Upper lobe of right lung (tissue), 1 donor: ENCODE results near the gene TSTD2. TPM values are rescaled to one million over a fixed set of nuclear protein-coding genes. Genes with fewer than 3 reads are reported as not detected.
A peak's percentile ranks its signal among the peaks of the same experiment; 100 is the strongest.

Experiments
- ATAC-seq: fragments of 200-7000 bp; cut with Tn5 transposase; one replicate; pipeline ENCODE4 v1.9.1; 2020; ENCODE audit warnings: mild to moderate bottlenecking, moderate library complexity
- DNase-seq: peaks from one replicate; pipeline ENCODE4 v3.0.0-alpha.2; 2020
- H3K27ac ChIP-seq: fragments of 200-600 bp; one replicate; pipeline ENCODE4 v1.8.0; 2022
- H3K27me3 ChIP-seq: fragments of 200-600 bp; one replicate; pipeline ENCODE4 v1.8.0; 2022; ENCODE audit warnings: mild to moderate bottlenecking
- H3K36me3 ChIP-seq: fragments of 200-600 bp; one replicate; pipeline ENCODE4 v1.8.0; 2022
- H3K4me1 ChIP-seq: fragments of 200-600 bp; one replicate; pipeline ENCODE4 v1.8.0; 2022
- H3K4me3 ChIP-seq: fragments of 200-600 bp; one replicate; pipeline ENCODE4 v1.8.0; 2022; ENCODE audit warnings: mild to moderate bottlenecking
- H3K9me3 ChIP-seq: fragments of 200-600 bp; one replicate; pipeline ENCODE4 v1.8.0; 2022
- CTCF ChIP-seq: fragments of 200-600 bp; IDR thresholded peaks from one replicate; pipeline ENCODE4 v1.8.0; 2022; ENCODE audit warnings: antibody characterized with exemption
- intact Hi-C: fragments of 100-400 bp; cut with DNase I; formaldehyde crosslinking; loops from one replicate; pipeline ENCODE4 v1.11.0; 2022
- total RNA-seq: library from RNA; stranded (reverse); fragmentation: NEBNext Ultra II Directional; extraction: Animal tissue kit (Norgen Biotek cat#: 25700); gene quantifications from one replicate; pipeline ENCODE4 v1.2.1, GENCODE V29; 2021
- donor health status: DM: no; HTN: yes; CAD: no; lungs with severe emphysema.

Gene TSTD2
- total RNA-seq, 1 donor from 2014 or later = 20.0 TPM

DNA sequence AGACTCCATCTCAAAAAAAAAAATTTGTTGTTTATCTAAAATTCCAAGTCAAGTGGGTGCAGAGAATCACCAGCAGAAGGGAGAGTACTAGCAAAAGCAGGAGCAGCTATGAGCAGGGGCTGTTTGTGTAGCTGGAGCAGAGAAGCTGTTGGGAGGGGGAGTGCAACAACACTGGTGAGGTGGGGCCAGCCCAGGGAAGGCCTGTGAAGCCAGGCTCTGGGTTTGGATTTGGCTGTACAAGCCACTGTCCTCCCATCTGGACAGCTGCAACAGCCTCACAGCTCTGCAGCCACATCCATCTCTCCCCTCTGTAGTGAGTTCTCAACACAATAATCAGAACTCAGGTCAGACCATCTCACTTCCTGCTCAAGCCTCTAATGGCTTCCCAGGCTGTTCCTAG, 72.3 kb downstream of the TSTD2 start:
- Histone ChIP-seq H3K9me3 (no peaks in the 10 kb centered on the region), H3K27ac (no peak overlapping the region), H3K27me3 (no peaks in the 10 kb centered on the region), H3K4me3 (no peak overlapping the region), H3K36me3 (no peaks in the 10 kb centered on the region), H3K4me1 (peaks cover 40% of the 10 kb centered on the region)
- no peak for TF ChIP-seq CTCF
- DNase-seq (peak; percentile 26), ATAC-seq (no peak)
- intact Hi-C loops = no loop called here

DNA sequence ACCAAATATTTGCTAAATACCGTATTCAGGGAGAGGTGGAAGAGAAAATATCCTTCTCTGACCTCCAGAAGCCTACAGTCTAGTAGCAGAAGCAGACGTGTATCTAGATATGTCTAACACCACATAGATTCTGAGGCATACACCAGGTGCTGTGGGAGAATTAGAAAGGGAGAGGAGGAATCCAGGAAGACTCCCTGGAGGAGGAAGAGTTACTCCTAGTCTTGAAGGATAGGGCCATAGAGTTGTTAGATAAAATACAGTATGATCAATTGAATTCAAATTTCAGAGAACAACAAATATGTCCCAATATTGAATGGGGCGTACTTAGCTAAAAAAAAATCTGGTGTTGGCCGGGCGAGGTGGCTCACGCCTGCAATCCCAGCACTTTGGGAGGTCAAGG, 73.0 kb downstream of the TSTD2 start:
- DNase-seq (no peak), ATAC-seq (no peak)
- no peak overlapping the region for H3K27ac ChIP-seq
- peaks cover 40% of the 10 kb centered on the region for H3K4me1 ChIP-seq
- no peak overlapping the region for H3K4me3 ChIP-seq
- H3K9me3 ChIP-seq = no peaks in the 10 kb centered on the region
- intact Hi-C loops = no loop called here
- H3K27me3 ChIP-seq = no peaks in the 10 kb centered on the region
- H3K36me3 ChIP-seq = no peaks in the 10 kb centered on the region
- TF ChIP-seq CTCF = no peak

GRCh38 chr9:97559111-97559514, 74.1 kb downstream of the TSTD2 start:
- peak; percentile 40 for DNase-seq
- ATAC-seq = no peak
- Histone ChIP-seq H3K9me3 (no peaks in the 10 kb centered on the region), H3K4me1 (peaks cover 35% of the 10 kb centered on the region), H3K27me3 (no peaks in the 10 kb centered on the region), H3K4me3 (no peak overlapping the region), H3K36me3 (no peaks in the 10 kb centered on the region), H3K27ac (no peak overlapping the region)
- intact Hi-C loops = no loop called here
- no peak for TF ChIP-seq CTCF

DNA sequence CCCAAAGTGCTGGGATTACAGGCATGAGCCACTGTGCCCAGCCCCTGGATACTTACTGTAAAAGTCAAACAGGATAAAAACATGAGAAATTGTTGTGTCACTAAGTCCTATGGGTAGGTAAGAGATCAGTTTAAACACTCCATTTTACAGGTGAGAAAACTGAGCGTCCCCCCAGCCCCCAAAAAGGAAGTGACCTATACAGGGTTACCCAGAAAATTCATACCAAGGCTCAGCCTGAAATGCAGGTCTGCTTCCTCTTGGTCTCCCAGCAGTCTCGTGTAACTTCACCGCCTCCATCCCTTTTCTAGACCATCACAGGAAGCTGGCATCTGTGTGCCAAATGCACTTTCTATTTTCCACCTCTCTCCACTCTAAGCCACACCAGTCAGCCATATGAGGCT, 74.5 kb downstream of the TSTD2 start:
- DNase-seq (no peak), ATAC-seq (no peak)
- no peak overlapping the region for H3K4me3 ChIP-seq
- H3K27ac ChIP-seq = peak overlapping the region; percentile 78
- intact Hi-C loops = no loop called here
- TF ChIP-seq CTCF = no peak
- H3K9me3 ChIP-seq = no peaks in the 10 kb centered on the region
- H3K36me3 ChIP-seq = no peaks in the 10 kb centered on the region
- H3K27me3 ChIP-seq = no peaks in the 10 kb centered on the region
- H3K4me1 ChIP-seq = peaks cover 33% of the 10 kb centered on the region

DNA sequence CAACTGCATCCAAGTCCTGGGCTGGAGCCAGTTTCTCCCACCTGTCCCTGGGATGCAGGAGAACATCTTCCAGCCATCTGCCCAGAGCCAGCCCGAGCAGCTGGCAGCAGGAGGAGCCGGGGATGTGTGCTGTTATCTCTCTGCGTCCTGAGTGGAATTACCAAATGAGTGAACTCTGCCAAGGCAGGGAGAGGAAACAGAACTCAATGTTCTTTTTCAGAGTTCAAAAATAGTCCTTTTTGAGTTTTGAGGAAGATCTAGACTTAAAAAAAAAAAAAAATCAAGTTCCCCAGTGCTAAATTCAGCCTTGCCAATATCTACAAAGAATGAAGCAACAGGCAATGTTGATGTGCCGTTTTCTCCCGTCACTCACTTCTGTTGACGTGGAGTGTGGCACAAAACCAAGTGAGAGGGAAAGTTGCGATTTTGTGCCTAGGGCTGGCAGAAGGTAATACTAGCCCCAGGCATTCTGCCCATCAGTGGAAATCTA, 75.5 kb downstream of the TSTD2 start:
- peak; percentile 37 for DNase-seq
- Histone ChIP-seq H3K36me3 (no peaks in the 10 kb centered on the region), H3K27me3 (no peaks in the 10 kb centered on the region), H3K4me3 (no peak overlapping the region), H3K27ac (peak overlapping the region; percentile 78), H3K4me1 (peaks cover 31% of the 10 kb centered on the region), H3K9me3 (no peaks in the 10 kb centered on the region)
- TF ChIP-seq CTCF = no peak
- intact Hi-C loops = no loop called here
- peak; percentile 67 for ATAC-seq
